ENCODE results near the gene C18orf63.
"Not testable (repeated sequence)": the region's sequence is repeated elsewhere in the genome, so short reads cannot be mapped to it uniquely, and the experiment has no call there.

C18orf63 gene

DNA sequence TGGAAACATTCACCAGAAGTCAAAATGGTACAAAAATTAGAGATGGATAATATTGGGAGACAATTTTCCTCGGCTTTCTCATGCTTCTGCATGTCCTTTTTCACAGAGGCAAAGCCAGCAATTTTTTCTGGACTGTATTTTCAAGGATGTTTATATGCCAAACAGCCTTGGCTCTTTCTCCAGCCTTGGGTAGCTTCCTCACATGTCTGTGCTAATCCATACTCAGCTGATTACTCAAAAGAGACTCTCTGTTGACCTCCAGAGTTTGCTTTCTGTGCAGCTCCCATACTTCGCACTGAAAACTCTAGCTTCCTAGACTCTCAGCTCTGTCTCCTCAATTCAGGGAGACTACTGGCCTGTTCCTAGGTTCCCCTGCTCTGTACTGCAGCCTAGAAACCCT, 10.6 kb downstream of the C18orf63 start:
- no peak overlapping the region for H3K9ac ChIP-seq (ENCODE audit: low read depth in 1 of 2, low read length in 2 of 2)
- no peaks in the 10 kb centered on the region for H3K36me3 ChIP-seq (ENCODE audit: control insufficient read depth in 2 of 2, insufficient read depth in 2 of 2, low read length in 2 of 2)
- no peaks in the 10 kb centered on the region for H3K4me1 ChIP-seq (ENCODE audit: control insufficient read depth in 2 of 2, insufficient read depth in 2 of 2, low read length in 2 of 2)
- H3K27me3 ChIP-seq (ENCODE audit: control insufficient read depth in 2 of 2, insufficient read depth in 2 of 2, low read length in 2 of 2): no peaks in the 10 kb centered on the region
- no peaks in the 10 kb centered on the region for H3K9me3 ChIP-seq (ENCODE audit: control insufficient read depth in 2 of 2, low read length in 2 of 2)
- no peak overlapping the region for H3K4me3 ChIP-seq (ENCODE audit: low read length in 2 of 2)
- no peak overlapping the region for H3K27ac ChIP-seq (ENCODE audit: low read depth in 2 of 2, low read length in 2 of 2)

DNA sequence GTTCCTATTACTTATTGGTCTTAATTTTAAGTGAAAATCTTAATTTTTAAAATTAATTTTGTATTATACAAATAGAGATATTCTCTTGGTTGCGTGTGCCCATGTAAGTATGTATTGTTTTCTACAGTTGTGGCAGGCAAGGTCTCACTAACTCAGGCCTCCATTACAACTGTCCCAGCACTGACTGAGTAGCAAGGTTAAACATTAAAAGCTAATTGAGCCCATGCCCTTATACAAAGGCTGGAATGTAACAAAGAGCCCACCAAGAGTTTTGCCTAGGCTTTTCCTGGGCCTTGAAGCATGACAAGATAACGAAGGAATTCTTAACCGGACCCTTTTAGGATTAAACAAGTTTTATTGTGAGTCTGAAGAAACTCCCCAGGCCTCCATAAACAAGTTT, 11.2 kb downstream of the C18orf63 start:
- H3K4me1 ChIP-seq (ENCODE audit: control insufficient read depth in 2 of 2, insufficient read depth in 2 of 2, low read length in 2 of 2); H3K9ac ChIP-seq (ENCODE audit: low read depth in 1 of 2, low read length in 2 of 2); H3K27me3 ChIP-seq (ENCODE audit: control insufficient read depth in 2 of 2, insufficient read depth in 2 of 2, low read length in 2 of 2); H3K4me3 ChIP-seq (ENCODE audit: low read length in 2 of 2); H3K27ac ChIP-seq (ENCODE audit: low read depth in 2 of 2, low read length in 2 of 2); H3K9me3 ChIP-seq (ENCODE audit: control insufficient read depth in 2 of 2, low read length in 2 of 2); H3K36me3 ChIP-seq (ENCODE audit: control insufficient read depth in 2 of 2, insufficient read depth in 2 of 2, low read length in 2 of 2): not testable (repeated sequence)

DNA sequence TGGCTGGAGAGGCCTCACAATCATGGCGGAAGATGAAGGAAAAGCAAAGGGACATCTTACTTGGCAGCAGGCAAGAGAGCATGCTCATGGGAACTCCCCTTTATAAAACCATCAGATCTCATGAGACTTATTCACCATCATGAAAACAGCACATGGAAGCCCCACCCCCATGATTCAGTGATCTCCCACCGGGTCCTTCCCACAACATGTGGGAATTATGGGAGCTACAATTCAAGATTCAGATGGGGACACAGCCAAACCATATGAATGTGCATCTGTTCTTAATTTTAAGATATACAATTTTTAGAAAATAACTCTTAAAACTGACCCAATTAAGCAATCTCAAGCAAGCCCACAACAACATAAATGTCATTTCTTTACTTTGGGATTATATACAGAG, 12.6 kb downstream of the C18orf63 start:
- Histone ChIP-seq H3K4me1 (ENCODE audit: control insufficient read depth in 2 of 2, insufficient read depth in 2 of 2, low read length in 2 of 2) (no peaks in the 10 kb centered on the region), H3K9ac (ENCODE audit: low read depth in 1 of 2, low read length in 2 of 2) (no peak overlapping the region)

DNA sequence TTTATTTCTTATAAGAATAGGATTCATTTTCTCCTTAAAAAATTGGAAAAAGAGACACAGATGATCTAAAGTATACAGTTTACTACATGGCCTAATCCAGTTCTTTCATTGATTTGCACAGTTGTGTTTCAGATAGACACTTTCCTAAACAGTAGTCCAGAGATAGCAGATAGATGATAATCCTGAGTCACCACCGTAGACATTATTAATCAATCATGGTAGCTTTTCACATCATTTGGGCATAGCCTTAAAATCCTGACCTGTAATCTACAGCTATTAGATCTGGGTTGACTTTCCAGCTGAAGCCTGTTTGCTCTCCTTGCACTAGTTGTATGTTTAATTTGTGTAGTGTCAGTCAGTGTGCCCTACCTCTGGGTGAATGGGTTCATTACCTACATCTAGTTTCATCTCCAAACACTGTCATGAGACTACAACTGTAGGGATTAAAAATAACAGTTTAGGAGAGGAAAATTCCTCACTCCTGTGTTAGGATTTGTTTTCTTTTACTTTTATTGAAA, 14.1 kb downstream of the C18orf63 start:
- Histone ChIP-seq H3K27ac (ENCODE audit: low read depth in 2 of 2, low read length in 2 of 2) (no peak overlapping the region), H3K4me1 (ENCODE audit: control insufficient read depth in 2 of 2, insufficient read depth in 2 of 2, low read length in 2 of 2) (no peaks in the 10 kb centered on the region), H3K9me3 (ENCODE audit: control insufficient read depth in 2 of 2, low read length in 2 of 2) (no peaks in the 10 kb centered on the region), H3K9ac (ENCODE audit: low read depth in 1 of 2, low read length in 2 of 2) (no peak overlapping the region), H3K36me3 (ENCODE audit: control insufficient read depth in 2 of 2, insufficient read depth in 2 of 2, low read length in 2 of 2) (no peaks in the 10 kb centered on the region), H3K27me3 (ENCODE audit: control insufficient read depth in 2 of 2, insufficient read depth in 2 of 2, low read length in 2 of 2) (no peaks in the 10 kb centered on the region), H3K4me3 (ENCODE audit: low read length in 2 of 2) (no peak overlapping the region)

More for the DNA sequence above, 12.6 kb downstream of the C18orf63 start:
- Histone ChIP-seq H3K27ac (ENCODE audit: low read depth in 2 of 2, low read length in 2 of 2) (no peak overlapping the region), H3K9me3 (ENCODE audit: control insufficient read depth in 2 of 2, low read length in 2 of 2) (no peaks in the 10 kb centered on the region), H3K27me3 (ENCODE audit: control insufficient read depth in 2 of 2, insufficient read depth in 2 of 2, low read length in 2 of 2) (no peaks in the 10 kb centered on the region), H3K36me3 (ENCODE audit: control insufficient read depth in 2 of 2, insufficient read depth in 2 of 2, low read length in 2 of 2) (no peaks in the 10 kb centered on the region), H3K4me3 (ENCODE audit: low read length in 2 of 2) (no peak overlapping the region)

DNA sequence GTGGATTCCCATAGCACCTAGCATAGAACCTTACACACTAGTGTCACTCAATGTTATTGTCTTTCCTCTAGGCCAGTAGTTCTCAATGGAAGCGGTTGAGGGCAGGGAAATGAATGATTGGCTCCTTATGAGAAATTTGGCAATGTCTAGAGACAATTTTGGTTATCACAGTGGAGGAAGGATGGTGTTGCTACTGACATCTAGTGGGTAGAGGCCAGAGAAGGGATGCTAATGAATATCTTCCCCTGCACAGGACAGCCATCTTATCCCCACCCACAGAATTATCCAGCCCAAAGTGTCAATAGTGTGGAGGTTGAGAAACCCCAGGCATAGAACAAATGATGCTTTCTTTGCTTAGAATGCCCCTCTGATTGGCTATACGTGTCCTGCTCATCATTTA, 15.8 kb downstream of the C18orf63 start:
- Histone ChIP-seq H3K4me3 (ENCODE audit: low read length in 2 of 2) (no peak overlapping the region), H3K9ac (ENCODE audit: low read depth in 1 of 2, low read length in 2 of 2) (no peak overlapping the region), H3K4me1 (ENCODE audit: control insufficient read depth in 2 of 2, insufficient read depth in 2 of 2, low read length in 2 of 2) (no peaks in the 10 kb centered on the region), H3K27ac (ENCODE audit: low read depth in 2 of 2, low read length in 2 of 2) (no peak overlapping the region), H3K9me3 (ENCODE audit: control insufficient read depth in 2 of 2, low read length in 2 of 2) (no peaks in the 10 kb centered on the region), H3K36me3 (ENCODE audit: control insufficient read depth in 2 of 2, insufficient read depth in 2 of 2, low read length in 2 of 2) (no peaks in the 10 kb centered on the region), H3K27me3 (ENCODE audit: control insufficient read depth in 2 of 2, insufficient read depth in 2 of 2, low read length in 2 of 2) (no peaks in the 10 kb centered on the region)

DNA sequence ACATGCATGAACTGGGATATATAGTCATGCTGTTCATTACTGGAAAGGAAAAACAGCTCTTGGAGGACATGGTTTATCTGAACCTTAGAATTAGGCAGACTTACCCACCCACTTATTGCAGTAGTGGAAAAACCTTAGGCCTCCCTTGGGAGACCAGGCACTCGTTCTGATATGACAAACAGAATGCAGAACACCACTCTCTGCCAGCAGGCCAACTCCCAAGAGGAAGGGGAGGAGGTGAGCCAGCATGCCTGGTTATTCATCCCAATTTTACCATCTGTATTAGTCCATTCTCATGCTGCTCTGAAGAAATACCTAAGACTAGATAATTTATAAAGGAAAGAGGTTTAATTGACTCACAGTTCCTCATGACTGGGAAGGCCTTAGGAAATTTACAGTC, 17.5 kb downstream of the C18orf63 start:
- Histone ChIP-seq H3K4me1 (ENCODE audit: control insufficient read depth in 2 of 2, insufficient read depth in 2 of 2, low read length in 2 of 2) (no peaks in the 10 kb centered on the region), H3K36me3 (ENCODE audit: control insufficient read depth in 2 of 2, insufficient read depth in 2 of 2, low read length in 2 of 2) (no peaks in the 10 kb centered on the region), H3K27me3 (ENCODE audit: control insufficient read depth in 2 of 2, insufficient read depth in 2 of 2, low read length in 2 of 2) (no peaks in the 10 kb centered on the region), H3K9me3 (ENCODE audit: control insufficient read depth in 2 of 2, low read length in 2 of 2) (no peaks in the 10 kb centered on the region), H3K9ac (ENCODE audit: low read depth in 1 of 2, low read length in 2 of 2) (no peak overlapping the region), H3K4me3 (ENCODE audit: low read length in 2 of 2) (no peak overlapping the region), H3K27ac (ENCODE audit: low read depth in 2 of 2, low read length in 2 of 2) (no peak overlapping the region)

DNA sequence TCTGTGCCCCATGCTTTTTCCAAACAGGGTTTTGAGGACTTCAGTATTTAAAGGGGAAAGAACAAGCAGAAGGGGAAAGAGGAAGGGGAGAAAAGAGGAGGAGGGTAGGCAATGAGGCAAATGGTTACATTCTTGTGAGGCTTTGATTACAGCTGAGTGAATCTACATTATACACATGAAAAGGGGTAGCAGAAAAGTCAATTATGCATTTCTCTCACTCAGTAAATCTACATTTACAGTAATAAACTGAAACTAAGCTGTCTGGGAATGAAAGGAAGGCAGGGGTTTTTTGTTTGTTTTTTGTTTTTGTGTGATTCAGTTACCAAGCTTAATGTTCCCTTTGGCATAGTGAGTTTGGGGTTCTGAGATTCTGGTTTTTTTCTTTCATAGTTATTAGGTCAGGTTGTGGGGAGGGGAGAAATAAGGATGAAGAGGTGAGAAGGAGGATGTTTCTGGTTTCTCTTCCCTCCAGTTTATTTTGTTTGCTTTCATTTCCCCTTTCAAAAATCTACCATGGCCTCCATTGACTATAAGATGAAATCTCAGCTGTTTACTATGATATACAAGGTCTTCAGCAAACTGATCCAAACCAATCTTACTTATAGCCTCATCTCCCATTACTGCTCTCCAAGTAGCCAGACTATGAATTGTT, 18.7 kb downstream of the C18orf63 start:
- H3K36me3 ChIP-seq (ENCODE audit: control insufficient read depth in 2 of 2, insufficient read depth in 2 of 2, low read length in 2 of 2): no peaks in the 10 kb centered on the region

DNA sequence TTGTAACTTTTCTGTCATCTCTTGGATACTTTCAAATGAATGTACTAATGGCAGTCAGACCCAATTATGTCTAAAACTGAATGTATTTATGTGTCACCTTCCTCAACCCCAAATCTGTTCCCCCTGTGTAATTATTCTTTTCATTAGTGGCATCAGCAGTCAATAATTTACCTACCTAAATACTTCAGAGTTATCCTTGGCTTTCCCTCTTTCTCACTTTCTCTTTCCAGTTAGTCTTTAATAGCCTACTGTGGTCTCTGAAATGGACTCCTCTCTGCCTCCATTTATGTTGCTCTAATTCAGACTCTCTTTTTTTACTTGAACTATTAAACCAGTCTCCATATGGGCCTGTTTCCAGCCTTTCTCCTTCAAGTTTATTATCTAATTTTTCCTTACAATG, 21.0 kb downstream of the C18orf63 start:
- H3K27me3 ChIP-seq (ENCODE audit: control insufficient read depth in 2 of 2, insufficient read depth in 2 of 2, low read length in 2 of 2): no peaks in the 10 kb centered on the region
- H3K9me3 ChIP-seq (ENCODE audit: control insufficient read depth in 2 of 2, low read length in 2 of 2): no peaks in the 10 kb centered on the region
- H3K4me3 ChIP-seq (ENCODE audit: low read length in 2 of 2): no peak overlapping the region
- H3K9ac ChIP-seq (ENCODE audit: low read depth in 1 of 2, low read length in 2 of 2): no peak overlapping the region
- no peaks in the 10 kb centered on the region for H3K36me3 ChIP-seq (ENCODE audit: control insufficient read depth in 2 of 2, insufficient read depth in 2 of 2, low read length in 2 of 2)
- H3K27ac ChIP-seq (ENCODE audit: low read depth in 2 of 2, low read length in 2 of 2): no peak overlapping the region
- H3K4me1 ChIP-seq (ENCODE audit: control insufficient read depth in 2 of 2, insufficient read depth in 2 of 2, low read length in 2 of 2): no peaks in the 10 kb centered on the region

More for the DNA sequence above, 18.7 kb downstream of the C18orf63 start:
- Histone ChIP-seq H3K27me3 (ENCODE audit: control insufficient read depth in 2 of 2, insufficient read depth in 2 of 2, low read length in 2 of 2) (no peaks in the 10 kb centered on the region), H3K4me1 (ENCODE audit: control insufficient read depth in 2 of 2, insufficient read depth in 2 of 2, low read length in 2 of 2) (no peaks in the 10 kb centered on the region), H3K27ac (ENCODE audit: low read depth in 2 of 2, low read length in 2 of 2) (no peak overlapping the region), H3K9ac (ENCODE audit: low read depth in 1 of 2, low read length in 2 of 2) (no peak overlapping the region), H3K9me3 (ENCODE audit: control insufficient read depth in 2 of 2, low read length in 2 of 2) (no peaks in the 10 kb centered on the region), H3K4me3 (ENCODE audit: low read length in 2 of 2) (no peak overlapping the region)

DNA sequence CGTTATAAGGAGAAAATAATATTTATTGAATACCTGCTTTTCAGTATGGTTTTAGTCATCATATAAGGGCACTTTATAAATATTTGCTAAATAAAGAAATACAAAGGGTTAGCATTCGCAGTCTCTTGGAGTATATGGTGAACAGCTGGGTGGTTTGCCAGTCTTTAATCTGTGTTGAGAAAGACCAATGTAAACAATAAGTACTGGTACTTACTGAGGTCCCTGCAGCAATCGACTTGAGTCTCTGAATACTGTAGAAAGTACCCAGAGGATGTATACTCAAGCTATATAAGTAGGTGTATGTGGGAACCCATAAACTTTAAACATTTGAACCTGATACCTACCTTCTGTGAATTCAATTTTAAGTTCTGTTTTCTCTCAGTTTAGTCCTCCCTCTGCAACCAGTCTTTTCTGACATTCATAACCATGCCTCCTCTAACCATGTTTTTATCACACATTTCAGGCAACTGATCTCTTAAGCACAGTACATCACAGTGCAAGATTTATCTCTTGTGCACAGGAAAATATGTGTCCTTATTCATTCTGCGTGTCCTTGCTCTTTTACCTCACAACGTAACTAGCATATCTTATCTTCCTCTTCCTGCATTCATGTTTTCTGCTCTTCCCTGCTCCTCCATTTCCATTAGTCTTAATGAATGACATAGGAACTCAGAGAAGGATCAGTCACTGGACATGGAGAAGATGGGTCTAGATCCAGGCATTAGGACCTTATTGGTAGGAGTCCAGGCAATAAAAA, 21.7 kb downstream of the C18orf63 start:
- Histone ChIP-seq H3K27ac (ENCODE audit: low read depth in 2 of 2, low read length in 2 of 2) (no peak overlapping the region), H3K4me3 (ENCODE audit: low read length in 2 of 2) (no peak overlapping the region), H3K36me3 (ENCODE audit: control insufficient read depth in 2 of 2, insufficient read depth in 2 of 2, low read length in 2 of 2) (no peaks in the 10 kb centered on the region), H3K9me3 (ENCODE audit: control insufficient read depth in 2 of 2, low read length in 2 of 2) (no peaks in the 10 kb centered on the region), H3K9ac (ENCODE audit: low read depth in 1 of 2, low read length in 2 of 2) (no peak overlapping the region), H3K4me1 (ENCODE audit: control insufficient read depth in 2 of 2, insufficient read depth in 2 of 2, low read length in 2 of 2) (no peaks in the 10 kb centered on the region), H3K27me3 (ENCODE audit: control insufficient read depth in 2 of 2, insufficient read depth in 2 of 2, low read length in 2 of 2) (no peaks in the 10 kb centered on the region)

DNA sequence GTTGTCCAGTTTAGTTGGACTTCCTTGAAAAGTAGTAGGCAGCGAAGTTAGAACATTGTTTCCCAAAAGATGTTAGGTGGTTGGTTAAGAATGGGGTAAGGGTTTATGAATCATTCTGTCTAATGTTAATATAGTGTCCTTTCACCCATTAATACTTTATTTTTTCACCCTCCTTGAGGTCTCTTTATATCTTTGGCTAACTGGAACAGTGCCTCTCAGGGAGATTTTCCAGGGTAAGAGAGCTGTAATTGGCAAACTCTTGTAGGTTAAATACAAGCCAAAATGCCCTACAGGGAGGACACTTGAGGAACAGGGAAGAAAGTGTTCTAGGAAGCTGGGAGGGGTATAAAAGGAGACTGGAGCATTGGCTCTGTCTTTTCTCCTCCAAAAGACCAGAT, 22.3 kb downstream of the C18orf63 start:
- H3K9ac ChIP-seq (ENCODE audit: low read depth in 1 of 2, low read length in 2 of 2): no peak overlapping the region
- no peak overlapping the region for H3K27ac ChIP-seq (ENCODE audit: low read depth in 2 of 2, low read length in 2 of 2)
- no peaks in the 10 kb centered on the region for H3K9me3 ChIP-seq (ENCODE audit: control insufficient read depth in 2 of 2, low read length in 2 of 2)

More for the DNA sequence above, 22.3 kb downstream of the C18orf63 start:
- no peak overlapping the region for H3K4me3 ChIP-seq (ENCODE audit: low read length in 2 of 2)
- no peaks in the 10 kb centered on the region for H3K4me1 ChIP-seq (ENCODE audit: control insufficient read depth in 2 of 2, insufficient read depth in 2 of 2, low read length in 2 of 2)
- H3K27me3 ChIP-seq (ENCODE audit: control insufficient read depth in 2 of 2, insufficient read depth in 2 of 2, low read length in 2 of 2): no peaks in the 10 kb centered on the region
- no peaks in the 10 kb centered on the region for H3K36me3 ChIP-seq (ENCODE audit: control insufficient read depth in 2 of 2, insufficient read depth in 2 of 2, low read length in 2 of 2)

Measured in mucosa of rectum (tissue), 2 donors.